K562 (cell line): ENCODE data around the gene SH3BP5. TPM values are rescaled to one million over a fixed set of nuclear protein-coding genes. Genes with fewer than 3 reads are reported as not detected.

Source experiments
- BRD4 ChIP-seq: fragments of 200-600 bp; sonication (generic); IDR thresholded peaks from 2 replicates; pipeline ENCODE4 v1.6.1; 2017; ENCODE audit warnings: inconsistent platforms
- CHAMP1 ChIP-seq: fragments of 450-650 bp; IDR thresholded peaks from 2 replicates; pipeline ENCODE4 v1.6.1; 2016; ENCODE audit warnings: mild to moderate bottlenecking
- DDX20 ChIP-seq: fragments of 450-650 bp; IDR thresholded peaks from 2 replicates; pipeline ENCODE4 v1.6.1; 2016; ENCODE audit warnings: missing genetic modification characterization, low read depth, mild to moderate bottlenecking, missing compliant biosample characterization, moderate library complexity
- NBN ChIP-seq: fragments of 450-650 bp; IDR thresholded peaks from 2 replicates; pipeline ENCODE4 v1.6.1; 2016; ENCODE audit warnings: low read depth, mild to moderate bottlenecking
- ZNF407 ChIP-seq: fragments of 450-650 bp; IDR thresholded peaks from 2 replicates; pipeline ENCODE4 v1.6.1; 2016; ENCODE audit warnings: low read depth
- ZNF449 ChIP-seq: fragments of 250-450 bp; sonication (Bioruptor Pico); IDR thresholded peaks from 2 replicates; pipeline ENCODE4 v1.8.0; 2022; ENCODE audit warnings: moderate library complexity, mild to moderate bottlenecking, inconsistent platforms
- ZNF778 ChIP-seq: fragments of 450-650 bp; formaldehyde crosslinking; IDR thresholded peaks from 2 replicates; pipeline ENCODE4 v1.4.0; 2020; ENCODE audit warnings: mild to moderate bottlenecking, moderate library complexity
- polyA plus RNA-seq, 8 experiments: library from polyadenylated mRNA; depleted of rRNA in 4 of 8; stranded (reverse) in 5 of 8; unstranded in 3 of 8; fragments of >200 nt; fragmentation: Nextera tagmentation in 2 of 8; fragmentation: Illumina TruSeq in 1 of 8; extraction: Ambion mirVana in 2 of 8; extraction: Trizol in 1 of 8; gene quantifications; 2 replicates each; pipeline versions ENCODE4 v1.2.1 to v1.2.3, GENCODE V29; 2011 to 2014; ENCODE audit warnings: inconsistent platforms in 1 of 8, missing spikeins in 1 of 8
- total RNA-seq, 7 experiments: library from RNA; depleted of rRNA in 6 of 7; stranded (reverse); fragments of >200 nt in 6 of 7; fragmentation: Illumina TruSeq in 2 of 7; extraction: Trizol in 2 of 7; gene quantifications; 2 replicates each; pipeline versions ENCODE4 v1.2.1 to v1.2.3, GENCODE V29; 2011 to 2021; ENCODE audit warnings: low replicate concordance in 1 of 7

Gene SH3BP5
- total and polyA plus RNA-seq, 9 of the 15 experiments (the other 6 are each of a cell fraction or from before 2014, with no cell fraction given) = 2.9 to 29.0 (median 14.9) TPM

GRCh38 chr3:15264486-15264885 is 67.9 kb downstream of the SH3BP5 start (continued):
- TF ChIP-seq ZNF407 (no peak), DDX20 (tag) (no peak), ZNF449 (CRISPR knock-in tag) (no peak), CHAMP1 (no peak), BRD4 (no peak), ZNF778 (CRISPR knock-in tag) (no peak), NBN (no peak)
